ENCODE data around the gene TMBIM6. TPM values are rescaled to one million over a fixed set of nuclear protein-coding genes. Genes with fewer than 3 reads are reported as not detected.

TMBIM6 gene
- total RNA-seq, 1 donor from 2014 or later, result 442 TPM

DNA sequence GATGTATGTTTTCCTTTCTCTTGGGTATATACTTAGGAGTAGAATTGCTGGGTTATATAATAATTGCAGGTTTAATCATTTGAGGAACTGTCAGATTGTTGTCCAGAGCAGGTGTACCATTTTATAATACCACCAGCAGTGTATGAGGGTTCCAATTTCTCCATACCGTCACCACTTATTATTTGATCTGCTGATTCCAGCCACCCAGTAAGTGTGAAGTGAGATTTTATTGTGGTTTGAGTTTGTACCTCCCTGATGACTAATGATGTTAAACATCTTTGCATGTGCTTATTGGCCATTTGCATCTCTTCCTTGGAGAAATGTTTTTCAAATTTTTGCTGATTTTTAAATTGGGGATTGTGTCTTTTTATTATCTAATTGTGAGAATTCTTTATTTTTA lies 71.8 kb downstream of the TMBIM6 start:
- intact Hi-C loops (cut with micrococcal nuclease), result no loop called here

Other genes with a start within 250 kb of the TMBIM6 start
- 0.82 and 1.2 TPM in 2 replicates for gene KCNH3, start 202.5 kb upstream of the TMBIM6 start, total RNA-seq
- 90.8 and 91.2 TPM in 2 replicates for gene MCRS1, start 173.4 kb upstream of the TMBIM6 start, total RNA-seq
- gene FAM186B, start 135.9 kb upstream of the TMBIM6 start, total RNA-seq, result 0.16 TPM in 1 of 2 replicates, not detected in the other
- 10.1 and 10.8 TPM in 2 replicates for gene PRPF40B, start 118.0 kb upstream of the TMBIM6 start, total RNA-seq
- 25.0 and 25.2 TPM in 2 replicates for gene FMNL3, start 34.2 kb upstream of the TMBIM6 start, total RNA-seq
- gene NCKAP5L, start 86.9 kb downstream of the TMBIM6 start, total RNA-seq, result 2.3 and 2.4 TPM in 2 replicates
- gene BCDIN3D, start 101.5 kb downstream of the TMBIM6 start, total RNA-seq, result 5.7 and 5.9 TPM in 2 replicates
- 0.18 and 0.27 TPM in 2 replicates for gene FAIM2, start 162.3 kb downstream of the TMBIM6 start, total RNA-seq
- not detected in 2 replicates for gene AQP2, start 209.2 kb downstream of the TMBIM6 start, total RNA-seq
- not detected in 2 replicates for gene AQP5, start 220.3 kb downstream of the TMBIM6 start, total RNA-seq
- gene AQP6, start 231.4 kb downstream of the TMBIM6 start, total RNA-seq, result not detected in 2 replicates